Keratinocyte (primary cell): ENCODE measurements around the gene CGNL1. TPM values are rescaled to one million over a fixed set of nuclear protein-coding genes. Genes with fewer than 3 reads are reported as not detected.

Experiments used
- DNase-seq: peaks from one replicate; pipeline ENCODE4 v3.0.0-alpha.2; 2011; ENCODE audit warnings: low read depth, missing footprints, low spot score
- FAIRE-seq: peaks from 2 replicates; lab custom pipeline; 2011; peaks lifted over from hg19 to GRCh38; lab: Jason Lieb, UNC
- H2AFZ ChIP-seq: 2 replicates; pipeline ENCODE4 v1.6.0; 2012; ENCODE audit warnings: low read length, control low read depth, inconsistent platforms; ENCODE audit not compliant: control insufficient read depth
- H3K27ac ChIP-seq: 2 replicates; pipeline ENCODE4 v1.5.1; 2011; ENCODE audit warnings: low read length; ENCODE audit not compliant: control insufficient read depth, insufficient read depth
- H3K27me3 ChIP-seq: 3 replicates; pipeline ENCODE4 v1.6.0; 2011; ENCODE audit warnings: low read length; ENCODE audit not compliant: control insufficient read depth, insufficient read depth; ENCODE audit errors: extremely low read depth
- H3K36me3 ChIP-seq, 2 experiments: 2 replicates in 1 of 2; 3 replicates in 1 of 2; pipeline ENCODE4 v1.5.1; 2011; ENCODE audit warnings: low read length in 2 of 2, mild to moderate bottlenecking in 1 of 2; ENCODE audit not compliant: control insufficient read depth in 2 of 2, insufficient read depth in 2 of 2; ENCODE audit errors: extremely low read depth in 1 of 2
- H3K4me1 ChIP-seq: 3 replicates; pipeline ENCODE4 v1.5.1; 2011; ENCODE audit warnings: low read length; ENCODE audit not compliant: control insufficient read depth, insufficient read depth; ENCODE audit errors: extremely low read depth
- H3K4me2 ChIP-seq: 3 replicates; pipeline ENCODE4 v1.6.0; 2011; ENCODE audit warnings: low read depth, low read length; ENCODE audit not compliant: control insufficient read depth, insufficient read depth; ENCODE audit errors: extremely low read depth
- H3K4me3 ChIP-seq, 3 experiments: fragments of 200-600 bp in 1 of 3; sonication (generic) in 1 of 3; 2 replicates in 2 of 3; 3 replicates in 1 of 3; pipeline ENCODE4 v1.5.1; 2011 to 2016; ENCODE audit warnings: low read length in 3 of 3, mild to moderate bottlenecking in 3 of 3, control low read depth in 2 of 3, inconsistent platforms in 1 of 3, low read depth in 1 of 3, mixed read lengths in 1 of 3, mixed run types in 1 of 3, moderate library complexity in 1 of 3; ENCODE audit not compliant: control insufficient read depth in 2 of 3, insufficient read depth in 2 of 3; ENCODE audit errors: extremely low read depth in 1 of 3
- H3K79me2 ChIP-seq: 2 replicates; pipeline ENCODE4 v1.6.0; 2012; ENCODE audit warnings: low read length; ENCODE audit not compliant: control insufficient read depth, insufficient read depth
- H3K9ac ChIP-seq: 3 replicates; pipeline ENCODE4 v1.6.0; 2011; ENCODE audit warnings: low read length; ENCODE audit not compliant: control insufficient read depth, insufficient read depth; ENCODE audit errors: extremely low read depth
- H3K9me1 ChIP-seq: 3 replicates; pipeline ENCODE4 v1.6.0; 2011; ENCODE audit warnings: low read length; ENCODE audit not compliant: control insufficient read depth, insufficient read depth; ENCODE audit errors: extremely low read depth
- H3K9me3 ChIP-seq: 2 replicates; pipeline ENCODE4 v1.5.1; 2012; ENCODE audit warnings: low read depth, low read length; ENCODE audit not compliant: control insufficient read depth
- H4K20me1 ChIP-seq: 3 replicates; pipeline ENCODE4 v1.6.0; 2011; ENCODE audit warnings: low read length; ENCODE audit not compliant: control insufficient read depth, insufficient read depth; ENCODE audit errors: extremely low read depth
- EZH2 ChIP-seq: IDR thresholded peaks from one replicate; pipeline ENCODE4 v1.6.1; 2012; ENCODE audit warnings: inconsistent platforms, mild to moderate bottlenecking, low read length, moderate library complexity
- dilution Hi-C: fragments of 300-500 bp; cut with MboI; formaldehyde crosslinking; loops from one replicate; pipeline ENCODE4 v1.7.0; 2020; ENCODE audit warnings: low sequenced_read_pairs; ENCODE audit not compliant: extremely low pct_ligation_motif_present
- polyA plus RNA-seq, 5 experiments: library from polyadenylated mRNA; depleted of rRNA in 3 of 5; stranded (reverse) in 3 of 5; stranded (forward) in 1 of 5; unstranded in 1 of 5; fragments of >200 nt; gene quantifications; 1 replicate in 1 of 5; 2 replicates in 3 of 5; 3 replicates in 1 of 5; pipeline versions ENCODE4 v1.2.1 to v1.2.3, GENCODE V29; 2011 to 2012; ENCODE audit warnings: missing spikeins in 2 of 5, low read depth in 1 of 5, low replicate concordance in 1 of 5
- TF ChIP-seq, protein P1 (sequence below), 3 experiments: IDR thresholded peaks in 1 of 3; conservative IDR thresholded peaks in 1 of 3; optimal IDR thresholded peaks in 1 of 3; 2 replicates in 2 of 3; 3 replicates in 1 of 3; pipeline versions ENCODE3 to v1.5.1; 2011; ENCODE audit warnings: low read length in 3 of 3, mild to moderate bottlenecking in 3 of 3, moderate library complexity in 2 of 3, control low read depth in 1 of 3, inconsistent platforms in 1 of 3; ENCODE audit not compliant: insufficient read depth in 2 of 3; ENCODE audit errors: extremely low read depth in 1 of 3

Gene CGNL1
- polyA plus RNA-seq, 1 donor (not counting 4 experiments of a cell fraction or from before 2014, with no cell fraction given): 0.05 TPM

DNA sequence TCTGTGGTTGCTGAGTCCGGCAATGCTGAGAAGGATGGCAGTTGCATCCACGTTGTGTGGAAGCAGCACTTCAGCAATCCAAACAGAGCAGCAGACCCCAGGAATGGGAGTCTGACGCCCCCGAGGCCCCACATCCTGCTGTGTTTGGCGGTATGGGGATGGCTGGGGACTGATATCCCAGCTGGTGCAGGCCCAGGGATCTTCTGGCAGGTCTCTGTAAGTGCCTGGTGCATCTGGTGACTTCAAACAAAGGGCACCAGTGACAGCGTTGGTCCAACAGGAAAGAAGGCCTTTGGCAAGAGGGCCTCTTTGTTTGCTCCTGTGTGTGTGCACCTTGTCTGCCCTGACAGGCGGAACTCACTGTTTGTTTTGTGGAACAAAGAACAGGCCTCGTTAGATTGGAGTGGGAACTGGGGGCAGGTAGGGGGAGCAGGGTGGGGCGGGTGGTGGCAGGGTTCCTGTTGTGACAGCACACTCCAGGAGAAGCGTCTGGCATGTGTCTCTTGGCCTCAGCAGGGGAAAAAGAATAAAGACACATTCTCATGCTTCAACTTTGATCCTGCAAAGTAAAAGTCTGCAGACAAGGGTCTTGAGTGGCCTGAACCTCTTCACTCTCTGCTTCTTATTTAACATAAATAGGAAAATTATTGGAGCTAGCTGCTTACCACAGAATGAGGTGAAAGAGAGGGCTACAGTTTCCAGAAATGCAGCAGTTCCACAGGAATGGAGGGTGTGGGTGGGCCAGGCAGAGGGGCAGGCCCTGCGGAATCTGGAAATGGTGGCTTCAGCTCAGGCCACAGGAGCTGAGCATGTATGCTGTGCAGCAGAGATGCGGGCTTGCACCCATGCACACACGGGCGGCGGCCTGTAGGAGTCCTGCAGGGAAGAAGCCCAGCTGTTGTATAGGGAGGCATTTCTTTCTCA is 120.9 kb downstream of the CGNL1 start:
- H2AFZ ChIP-seq: no peak overlapping the region
- DNase-seq: no peak
- no peaks in the 10 kb centered on the region for H3K36me3 ChIP-seq
- dilution Hi-C loops: no loop called here
- no peak overlapping the region for H3K4me2 ChIP-seq
- no peaks in the 10 kb centered on the region for H3K9me3 ChIP-seq
- H3K27me3 ChIP-seq: no peaks in the 10 kb centered on the region
- H3K4me3 ChIP-seq: no peak overlapping the region
- peaks cover 10% of the 10 kb centered on the region for H3K4me1 ChIP-seq
- TF ChIP-seq EZH2: no peak
- TF ChIP-seq, protein P1, sequence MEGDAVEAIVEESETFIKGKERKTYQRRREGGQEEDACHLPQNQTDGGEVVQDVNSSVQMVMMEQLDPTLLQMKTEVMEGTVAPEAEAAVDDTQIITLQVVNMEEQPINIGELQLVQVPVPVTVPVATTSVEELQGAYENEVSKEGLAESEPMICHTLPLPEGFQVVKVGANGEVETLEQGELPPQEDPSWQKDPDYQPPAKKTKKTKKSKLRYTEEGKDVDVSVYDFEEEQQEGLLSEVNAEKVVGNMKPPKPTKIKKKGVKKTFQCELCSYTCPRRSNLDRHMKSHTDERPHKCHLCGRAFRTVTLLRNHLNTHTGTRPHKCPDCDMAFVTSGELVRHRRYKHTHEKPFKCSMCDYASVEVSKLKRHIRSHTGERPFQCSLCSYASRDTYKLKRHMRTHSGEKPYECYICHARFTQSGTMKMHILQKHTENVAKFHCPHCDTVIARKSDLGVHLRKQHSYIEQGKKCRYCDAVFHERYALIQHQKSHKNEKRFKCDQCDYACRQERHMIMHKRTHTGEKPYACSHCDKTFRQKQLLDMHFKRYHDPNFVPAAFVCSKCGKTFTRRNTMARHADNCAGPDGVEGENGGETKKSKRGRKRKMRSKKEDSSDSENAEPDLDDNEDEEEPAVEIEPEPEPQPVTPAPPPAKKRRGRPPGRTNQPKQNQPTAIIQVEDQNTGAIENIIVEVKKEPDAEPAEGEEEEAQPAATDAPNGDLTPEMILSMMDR (optimal IDR thresholded peaks at IDR 0.05 in 1 of 3, IDR thresholded peaks at IDR 0.05 in 1 of 3, conservative IDR thresholded peaks at IDR 0.05 in 1 of 3; ENCODE audit: extremely low read depth in 1 of 3, insufficient read depth in 2 of 3, low read length in 3 of 3): no peak
- H3K9me1 ChIP-seq: no peaks in the 10 kb centered on the region
- no peak overlapping the region for H3K27ac ChIP-seq
- H3K9ac ChIP-seq: no peak overlapping the region
- H4K20me1 ChIP-seq: no peaks in the 10 kb centered on the region
- no peaks in the 10 kb centered on the region for H3K79me2 ChIP-seq
- no peak for FAIRE-seq

DNA sequence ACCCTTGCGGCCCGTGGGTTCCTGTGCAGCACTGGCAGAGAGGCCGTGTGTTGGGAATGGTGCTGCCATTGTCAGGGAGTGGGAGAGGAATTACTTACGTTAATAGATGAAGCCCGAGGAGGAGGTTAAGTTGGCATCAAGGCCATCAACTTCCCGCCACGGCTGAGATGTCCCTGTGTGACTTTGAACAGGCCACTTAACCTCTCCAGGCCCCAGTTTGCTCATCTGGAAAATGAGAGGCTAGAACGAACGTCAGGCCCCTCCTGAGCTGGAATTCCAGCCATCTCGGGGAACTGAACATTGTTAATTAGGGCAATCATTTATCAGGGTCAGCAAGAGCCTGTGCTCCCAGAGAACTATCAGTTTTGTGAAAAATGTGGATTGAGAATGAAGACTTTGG is 124.0 kb downstream of the CGNL1 start:
- no peak overlapping the region for H2AFZ ChIP-seq
- no peaks in the 10 kb centered on the region for H3K36me3 ChIP-seq
- no peak for DNase-seq
- no peak for FAIRE-seq
- no peak overlapping the region for H3K4me2 ChIP-seq
- H3K27me3 ChIP-seq: no peaks in the 10 kb centered on the region
- dilution Hi-C loops: no loop called here
- peaks cover 18% of the 10 kb centered on the region for H3K4me1 ChIP-seq
- H3K4me3 ChIP-seq: no peak overlapping the region
- no peaks in the 10 kb centered on the region for H4K20me1 ChIP-seq
- no peaks in the 10 kb centered on the region for H3K79me2 ChIP-seq
- H3K9me3 ChIP-seq: no peaks in the 10 kb centered on the region
- H3K9ac ChIP-seq: no peak overlapping the region
- H3K9me1 ChIP-seq: no peaks in the 10 kb centered on the region
- no peak for TF ChIP-seq EZH2
- TF ChIP-seq, protein P1 (optimal IDR thresholded peaks at IDR 0.05 in 1 of 3, IDR thresholded peaks at IDR 0.05 in 1 of 3, conservative IDR thresholded peaks at IDR 0.05 in 1 of 3; ENCODE audit: extremely low read depth in 1 of 3, insufficient read depth in 2 of 3, low read length in 3 of 3): no peak
- no peak overlapping the region for H3K27ac ChIP-seq
